Neural progenitor cell (in vitro differentiated cells): ENCODE measurements around the gene EIF4G3. TPM values are rescaled to one million over a fixed set of nuclear protein-coding genes. Genes with fewer than 3 reads are reported as not detected.
A peak's percentile ranks its signal among the peaks of the same experiment; 100 is the strongest.
"Not testable (repeated sequence)": the region's sequence is repeated elsewhere in the genome, so short reads cannot be mapped to it uniquely, and the experiment has no call there.

ENCODE experiments used
- DNase-seq: peaks from one replicate; pipeline ENCODE4 v3.0.0-alpha.2; 2016; ENCODE audit warnings: low spot score
- H2AFZ ChIP-seq: fragments of 200-600 bp; sonication (generic); replicated peaks from 2 replicates; pipeline ENCODE4 v1.6.1; 2016; ENCODE audit warnings: antibody characterized with exemption
- H3F3A ChIP-seq: fragments of 200-600 bp; sonication (generic); 2 replicates; pipeline ENCODE4 v1.6.1; 2016; ENCODE audit warnings: antibody characterized with exemption, low read depth
- H3K27ac ChIP-seq: fragments of 200-600 bp; sonication (generic); 2 replicates; pipeline ENCODE4 v1.5.1; 2016; ENCODE audit warnings: mild to moderate bottlenecking
- H3K27me3 ChIP-seq: fragments of 200-600 bp; sonication (generic); 2 replicates; pipeline ENCODE4 v1.6.1; 2016; ENCODE audit warnings: mild to moderate bottlenecking, moderate library complexity
- H3K36me3 ChIP-seq: fragments of 200-600 bp; sonication (generic); 2 replicates; pipeline ENCODE4 v1.5.1; 2016
- H3K4me1 ChIP-seq: fragments of 200-600 bp; sonication (generic); 2 replicates; pipeline ENCODE4 v1.6.1; 2016; ENCODE audit warnings: mixed run types
- H3K4me2 ChIP-seq: fragments of 200-600 bp; sonication (generic); 2 replicates; pipeline ENCODE4 v1.6.1; 2016
- H3K4me3 ChIP-seq: fragments of 200-600 bp; sonication (generic); 2 replicates; pipeline ENCODE4 v1.5.1; 2016
- H3K79me2 ChIP-seq: fragments of 200-600 bp; sonication (generic); 2 replicates; pipeline ENCODE4 v1.6.1; 2016; ENCODE audit warnings: low read depth
- H3K9ac ChIP-seq: fragments of 200-600 bp; sonication (generic); 2 replicates; pipeline ENCODE4 v1.6.1; 2016
- H3K9me3 ChIP-seq: fragments of 200-600 bp; sonication (generic); 2 replicates; pipeline ENCODE4 v1.5.1; 2016; ENCODE audit warnings: low read depth
- H4K20me1 ChIP-seq: fragments of 200-600 bp; sonication (generic); 2 replicates; pipeline ENCODE4 v1.6.1; 2016; ENCODE audit warnings: low read depth
- H3K27ac Mint-ChIP-seq: 3 replicates; pipeline ENCODE4 v1.8.0; 2021; ENCODE audit warnings: mixed read lengths
- H3K27me3 Mint-ChIP-seq: 2 replicates; pipeline ENCODE4 v1.8.0; 2022; ENCODE audit warnings: low read depth, mild to moderate bottlenecking, inconsistent platforms, moderate library complexity, mixed read lengths; ENCODE audit not compliant: insufficient read depth
- H3K36me3 Mint-ChIP-seq: 3 replicates; pipeline ENCODE4 v1.8.0; 2021; ENCODE audit warnings: mixed read lengths
- H3K4me1 Mint-ChIP-seq: 3 replicates; pipeline ENCODE4 v1.8.0; 2021; ENCODE audit warnings: mixed read lengths
- H3K4me3 Mint-ChIP-seq: 3 replicates; pipeline ENCODE4 v1.8.0; 2021; ENCODE audit warnings: mild to moderate bottlenecking, moderate library complexity, mixed read lengths
- H3K9me3 Mint-ChIP-seq: 3 replicates; pipeline ENCODE4 v1.8.0; 2020; ENCODE audit warnings: mixed read lengths
- EZH2 ChIP-seq: fragments of 200-600 bp; sonication (generic); IDR thresholded peaks from 2 replicates; pipeline ENCODE4 v1.6.1; 2017; ENCODE audit warnings: antibody characterized with exemption, mild to moderate bottlenecking, moderate library complexity
- EZH2phosphoT487 ChIP-seq: fragments of 200-600 bp; sonication (generic); IDR thresholded peaks from 2 replicates; pipeline ENCODE4 v1.6.1; 2017; ENCODE audit warnings: antibody characterized with exemption
- total RNA-seq: library from RNA; depleted of rRNA; stranded (reverse); fragments of >200 nt; gene quantifications from 2 replicates; pipeline ENCODE4 v1.2.3, GENCODE V29; 2015; ENCODE audit warnings: low replicate concordance
- TF ChIP-seq, protein P1 (sequence below): fragments of 200-600 bp; sonication (generic); IDR thresholded peaks from 2 replicates; pipeline ENCODE4 v1.5.1; 2017; ENCODE audit warnings: antibody characterized with exemption, mild to moderate bottlenecking

The EIF4G3 gene
- total RNA-seq, 1 donor from 2014 or later: 73.4 TPM

DNA sequence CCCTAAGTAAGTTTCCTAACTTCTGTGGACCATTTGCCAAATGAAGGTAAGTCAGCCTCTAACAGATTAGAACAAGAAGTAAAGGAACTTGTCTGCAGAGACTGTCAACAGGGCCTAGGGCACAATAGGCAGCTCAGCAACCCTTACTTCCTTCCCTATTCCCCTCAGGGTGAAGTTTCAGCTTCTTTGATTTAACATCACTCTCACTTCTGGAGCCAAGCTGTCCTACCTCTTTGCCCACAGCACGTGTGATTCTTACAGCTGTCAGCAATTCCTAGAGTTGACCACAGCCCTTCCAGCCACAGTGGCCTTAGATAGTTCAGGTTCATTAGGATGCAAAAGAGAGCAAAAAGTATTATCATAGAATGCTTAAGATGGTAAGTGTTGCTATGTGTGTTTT, 7.6 kb upstream of the EIF4G3 start:
- Mint-ChIP-seq H3K4me3 (no peak overlapping the region), H3K27me3 (peaks cover 11% of the 10 kb centered on the region), H3K27ac (no peak overlapping the region), H3K4me1 (peaks cover 11% of the 10 kb centered on the region), H3K9me3 (peaks cover 3% of the 10 kb centered on the region), H3K36me3 (no peaks in the 10 kb centered on the region)
- DNase-seq: no peak
- H3K9ac ChIP-seq: no peak overlapping the region
- no peaks in the 10 kb centered on the region for H3K36me3 ChIP-seq
- H3K4me2 ChIP-seq: no peak overlapping the region
- peaks cover 34% of the 10 kb centered on the region for H3K27me3 ChIP-seq
- no peak overlapping the region for H3K4me3 ChIP-seq
- peaks cover 10% of the 10 kb centered on the region for H3F3A ChIP-seq
- H3K79me2 ChIP-seq: no peaks in the 10 kb centered on the region
- no peak overlapping the region for H3K27ac ChIP-seq
- H3K4me1 ChIP-seq: no peaks in the 10 kb centered on the region
- H4K20me1 ChIP-seq: no peaks in the 10 kb centered on the region
- no peaks in the 10 kb centered on the region for H3K9me3 ChIP-seq
- TF ChIP-seq, protein P1, sequence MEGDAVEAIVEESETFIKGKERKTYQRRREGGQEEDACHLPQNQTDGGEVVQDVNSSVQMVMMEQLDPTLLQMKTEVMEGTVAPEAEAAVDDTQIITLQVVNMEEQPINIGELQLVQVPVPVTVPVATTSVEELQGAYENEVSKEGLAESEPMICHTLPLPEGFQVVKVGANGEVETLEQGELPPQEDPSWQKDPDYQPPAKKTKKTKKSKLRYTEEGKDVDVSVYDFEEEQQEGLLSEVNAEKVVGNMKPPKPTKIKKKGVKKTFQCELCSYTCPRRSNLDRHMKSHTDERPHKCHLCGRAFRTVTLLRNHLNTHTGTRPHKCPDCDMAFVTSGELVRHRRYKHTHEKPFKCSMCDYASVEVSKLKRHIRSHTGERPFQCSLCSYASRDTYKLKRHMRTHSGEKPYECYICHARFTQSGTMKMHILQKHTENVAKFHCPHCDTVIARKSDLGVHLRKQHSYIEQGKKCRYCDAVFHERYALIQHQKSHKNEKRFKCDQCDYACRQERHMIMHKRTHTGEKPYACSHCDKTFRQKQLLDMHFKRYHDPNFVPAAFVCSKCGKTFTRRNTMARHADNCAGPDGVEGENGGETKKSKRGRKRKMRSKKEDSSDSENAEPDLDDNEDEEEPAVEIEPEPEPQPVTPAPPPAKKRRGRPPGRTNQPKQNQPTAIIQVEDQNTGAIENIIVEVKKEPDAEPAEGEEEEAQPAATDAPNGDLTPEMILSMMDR: no peak
- TF ChIP-seq EZH2phosphoT487: no peak
- no peak for TF ChIP-seq EZH2
- no peak overlapping the region for H2AFZ ChIP-seq

DNA sequence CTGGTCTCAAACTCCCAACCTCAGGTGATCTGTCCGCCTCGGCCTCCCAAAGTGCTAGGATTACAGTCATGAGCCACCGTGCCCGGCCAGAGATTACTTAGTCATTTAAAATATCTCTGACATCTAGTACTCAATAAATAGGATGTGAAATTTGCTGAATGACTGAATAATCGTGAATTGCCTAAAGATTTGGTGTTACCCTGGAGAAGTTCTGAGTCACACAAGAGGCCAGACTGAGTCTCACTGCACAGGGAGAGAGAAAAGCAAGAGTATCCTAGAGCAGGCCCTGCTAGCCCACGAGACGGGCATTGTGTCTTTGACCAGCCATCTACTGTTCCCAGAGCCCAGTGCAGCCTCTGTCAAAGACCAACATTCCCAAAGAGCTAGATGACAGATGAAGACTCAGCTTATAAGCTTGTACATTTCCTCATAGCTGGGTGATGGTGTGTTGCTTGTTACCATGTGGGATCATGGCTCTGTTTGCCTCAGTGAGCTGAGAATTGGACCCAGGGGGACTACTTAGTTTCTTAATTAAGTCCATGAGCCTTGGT, 5.6 kb upstream of the EIF4G3 start:
- peaks cover 6% of the 10 kb centered on the region for H3K27me3 Mint-ChIP-seq

DNA sequence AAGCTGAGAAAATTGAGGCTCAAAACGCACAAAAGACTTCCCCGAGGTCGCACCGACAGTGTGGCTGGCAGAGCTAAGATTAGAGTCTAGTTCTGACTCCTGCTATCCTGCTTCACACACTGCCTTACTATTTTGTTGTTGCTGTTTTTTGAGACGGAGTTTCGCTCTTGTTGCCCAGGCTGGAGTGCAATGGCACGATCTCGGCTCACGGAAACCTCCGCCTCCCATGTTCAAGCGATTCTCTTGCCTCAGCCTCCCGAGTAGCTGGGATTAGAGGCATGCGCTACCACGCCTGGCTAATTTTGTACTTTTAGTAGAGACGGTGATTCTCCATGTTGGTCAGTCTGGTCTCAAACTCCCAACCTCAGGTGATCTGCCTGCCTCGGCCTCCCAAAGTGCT, 1.6 kb upstream of the EIF4G3 start:
- not testable (repeated sequence) for H3K4me3 ChIP-seq, H3K27ac Mint-ChIP-seq, H3K36me3 Mint-ChIP-seq, H3K27me3 ChIP-seq, H3K9me3 Mint-ChIP-seq, H3K4me2 ChIP-seq, H3K9me3 ChIP-seq, H3K27ac ChIP-seq, H3K36me3 ChIP-seq, H3K9ac ChIP-seq, DNase-seq, H2AFZ ChIP-seq
- H3K27me3 Mint-ChIP-seq: peaks cover 16% of the 10 kb centered on the region
- H3K79me2 ChIP-seq: peaks cover 30% of the 10 kb centered on the region
- peak overlapping the region; percentile 19 for H3K4me3 Mint-ChIP-seq
- H3K4me1 Mint-ChIP-seq: peaks cover 28% of the 10 kb centered on the region
- H3F3A ChIP-seq: peaks cover 30% of the 10 kb centered on the region
- H4K20me1 ChIP-seq: peaks cover 27% of the 10 kb centered on the region
- peaks cover 18% of the 10 kb centered on the region for H3K4me1 ChIP-seq

More for the DNA sequence above, 5.6 kb upstream of the EIF4G3 start:
- Histone ChIP-seq H3K9ac (no peak overlapping the region), H3K27ac (no peak overlapping the region), H4K20me1 (no peaks in the 10 kb centered on the region), H3K79me2 (no peaks in the 10 kb centered on the region), H2AFZ (no peak overlapping the region), H3K36me3 (no peaks in the 10 kb centered on the region), H3F3A (peaks cover 25% of the 10 kb centered on the region), H3K4me2 (no peak overlapping the region), H3K4me3 (no peak overlapping the region), H3K4me1 (no peaks in the 10 kb centered on the region), H3K9me3 (no peaks in the 10 kb centered on the region), H3K27me3 (peaks cover 13% of the 10 kb centered on the region)
- H3K4me3 Mint-ChIP-seq: no peak overlapping the region
- H3K27ac Mint-ChIP-seq: no peak overlapping the region
- TF ChIP-seq EZH2: no peak
- DNase-seq: no peak
- peaks cover 6% of the 10 kb centered on the region for H3K4me1 Mint-ChIP-seq
- H3K9me3 Mint-ChIP-seq: peaks cover 3% of the 10 kb centered on the region
- H3K36me3 Mint-ChIP-seq: no peaks in the 10 kb centered on the region

DNA sequence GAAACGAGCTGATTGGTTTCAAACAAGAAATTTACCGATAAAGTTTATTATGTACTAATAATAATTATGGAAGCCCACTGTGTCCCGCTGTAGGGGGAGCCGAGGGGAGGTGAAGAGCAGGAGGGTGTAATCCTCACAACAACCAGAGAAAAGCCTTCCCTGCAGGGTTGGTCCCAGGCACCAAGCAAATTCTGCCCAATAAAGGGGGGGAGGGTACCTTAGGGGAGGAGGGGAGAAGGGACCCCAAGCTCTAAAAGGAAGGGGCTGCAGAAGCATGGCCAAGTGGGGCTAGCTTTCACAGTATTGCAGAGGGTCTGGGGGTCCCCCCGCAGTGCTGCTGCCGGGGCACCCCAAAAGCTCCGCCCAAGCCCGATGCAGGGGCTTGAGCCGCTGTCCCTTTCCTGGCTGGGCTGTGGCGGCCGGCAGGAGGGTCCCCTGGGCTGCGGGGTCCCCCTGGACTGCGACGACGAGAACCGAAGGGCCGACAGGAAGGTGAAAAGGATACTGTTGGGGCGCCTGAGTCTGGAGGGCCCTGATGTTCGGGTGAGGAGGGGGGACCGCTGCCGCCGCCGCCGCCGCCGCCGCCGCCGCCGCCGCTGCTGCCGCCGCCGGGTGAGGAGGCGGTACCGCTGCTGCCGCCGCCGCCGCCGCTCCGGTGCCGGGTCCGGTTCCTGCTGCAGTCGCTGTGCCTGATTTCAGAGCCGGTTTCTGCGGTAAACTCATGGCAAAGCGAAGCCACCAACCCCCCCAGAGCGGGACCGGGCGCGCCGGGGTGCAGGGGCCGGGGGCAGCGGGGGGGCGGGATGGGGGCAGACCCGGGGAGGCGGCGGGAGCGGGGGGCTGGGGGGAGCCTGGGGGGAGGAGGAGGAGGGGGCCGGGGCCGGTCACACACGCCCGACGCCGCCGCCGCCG, 771 bp downstream of the EIF4G3 start:
- Mint-ChIP-seq H3K9me3 (no peaks in the 10 kb centered on the region), H3K27ac (peak overlapping the region; percentile 21), H3K4me3 (peak overlapping the region; percentile 96), H3K36me3 (peaks cover 14% of the 10 kb centered on the region), H3K4me1 (peaks cover 31% of the 10 kb centered on the region), H3K27me3 (peaks cover 14% of the 10 kb centered on the region)
- TF ChIP-seq EZH2: no peak
- TF ChIP-seq, protein P1: peak; percentile 4
- Histone ChIP-seq H3K4me1 (peaks cover 19% of the 10 kb centered on the region), H3K9ac (peak overlapping the region; percentile 86), H3K27ac (no peak overlapping the region), H2AFZ (no peak overlapping the region), H3F3A (peaks cover 28% of the 10 kb centered on the region), H3K4me2 (peak overlapping the region; percentile 92), H3K79me2 (peaks cover 53% of the 10 kb centered on the region), H3K27me3 (no peaks in the 10 kb centered on the region), H3K36me3 (peaks cover 4% of the 10 kb centered on the region), H4K20me1 (peaks cover 50% of the 10 kb centered on the region), H3K9me3 (no peaks in the 10 kb centered on the region), H3K4me3 (peak overlapping the region; percentile 100)
- peak; percentile 69 for DNase-seq
